Measurements from ENCODE around the gene ICAM5. TPM values are rescaled to one million over a fixed set of nuclear protein-coding genes. Genes with fewer than 3 reads are reported as not detected.

The ICAM5 gene
- total and polyA plus RNA-seq, 10 of the 15 experiments (the other 5 are each of a cell fraction or from before 2014, with no cell fraction given), result 0.14 to 4.6 (median 0.94) TPM; not detected in 2

DNA sequence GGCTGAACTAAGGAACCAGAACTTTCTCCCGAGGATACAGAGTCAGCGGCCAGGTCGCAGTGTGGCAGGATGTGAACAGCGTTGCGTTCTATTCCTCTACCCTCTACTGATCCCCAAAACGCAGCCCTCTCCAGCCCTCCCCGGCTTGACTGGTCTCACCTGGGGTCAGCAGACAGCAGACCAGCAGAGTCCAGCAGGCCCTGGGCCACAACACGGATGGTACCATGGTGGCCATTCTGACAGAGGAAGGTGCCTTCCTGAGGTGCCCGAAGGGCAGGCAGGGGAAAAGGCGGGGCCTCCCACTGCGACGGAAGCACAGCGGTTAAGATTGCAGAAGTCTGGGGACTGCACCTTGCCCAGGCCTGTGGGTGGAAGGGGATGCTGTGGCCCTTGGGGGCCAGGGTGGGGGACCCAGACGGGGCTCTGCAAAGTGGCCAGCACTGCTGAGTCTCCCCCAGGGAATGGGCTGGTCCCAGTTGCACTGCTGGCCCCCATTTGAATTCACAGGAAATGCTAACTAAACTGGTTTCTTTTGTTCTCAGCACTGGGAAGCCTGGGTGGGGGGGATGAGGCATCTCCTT is 49.7 kb downstream of the ICAM5 start, which contains the start of gene ICAM3 (continued):
- TF ChIP-seq HSF1 (IDR thresholded peaks at IDR 0.05; ENCODE audit: low read depth, low read length), result no peak
- no peak for TF ChIP-seq BCLAF1 (IDR thresholded peaks at IDR 0.05)
- TF ChIP-seq, protein P1, sequence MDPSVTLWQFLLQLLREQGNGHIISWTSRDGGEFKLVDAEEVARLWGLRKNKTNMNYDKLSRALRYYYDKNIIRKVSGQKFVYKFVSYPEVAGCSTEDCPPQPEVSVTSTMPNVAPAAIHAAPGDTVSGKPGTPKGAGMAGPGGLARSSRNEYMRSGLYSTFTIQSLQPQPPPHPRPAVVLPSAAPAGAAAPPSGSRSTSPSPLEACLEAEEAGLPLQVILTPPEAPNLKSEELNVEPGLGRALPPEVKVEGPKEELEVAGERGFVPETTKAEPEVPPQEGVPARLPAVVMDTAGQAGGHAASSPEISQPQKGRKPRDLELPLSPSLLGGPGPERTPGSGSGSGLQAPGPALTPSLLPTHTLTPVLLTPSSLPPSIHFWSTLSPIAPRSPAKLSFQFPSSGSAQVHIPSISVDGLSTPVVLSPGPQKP (IDR thresholded peaks at IDR 0.05; ENCODE audit: low read depth, low read length), result 0 out of 2 replicates have a peak, but pooled peaks have one; percentile 65
- TF ChIP-seq SP1 (IDR thresholded peaks at IDR 0.05; ENCODE audit: low read depth, low read length), result peak; percentile 25
- TF ChIP-seq, protein P2, sequence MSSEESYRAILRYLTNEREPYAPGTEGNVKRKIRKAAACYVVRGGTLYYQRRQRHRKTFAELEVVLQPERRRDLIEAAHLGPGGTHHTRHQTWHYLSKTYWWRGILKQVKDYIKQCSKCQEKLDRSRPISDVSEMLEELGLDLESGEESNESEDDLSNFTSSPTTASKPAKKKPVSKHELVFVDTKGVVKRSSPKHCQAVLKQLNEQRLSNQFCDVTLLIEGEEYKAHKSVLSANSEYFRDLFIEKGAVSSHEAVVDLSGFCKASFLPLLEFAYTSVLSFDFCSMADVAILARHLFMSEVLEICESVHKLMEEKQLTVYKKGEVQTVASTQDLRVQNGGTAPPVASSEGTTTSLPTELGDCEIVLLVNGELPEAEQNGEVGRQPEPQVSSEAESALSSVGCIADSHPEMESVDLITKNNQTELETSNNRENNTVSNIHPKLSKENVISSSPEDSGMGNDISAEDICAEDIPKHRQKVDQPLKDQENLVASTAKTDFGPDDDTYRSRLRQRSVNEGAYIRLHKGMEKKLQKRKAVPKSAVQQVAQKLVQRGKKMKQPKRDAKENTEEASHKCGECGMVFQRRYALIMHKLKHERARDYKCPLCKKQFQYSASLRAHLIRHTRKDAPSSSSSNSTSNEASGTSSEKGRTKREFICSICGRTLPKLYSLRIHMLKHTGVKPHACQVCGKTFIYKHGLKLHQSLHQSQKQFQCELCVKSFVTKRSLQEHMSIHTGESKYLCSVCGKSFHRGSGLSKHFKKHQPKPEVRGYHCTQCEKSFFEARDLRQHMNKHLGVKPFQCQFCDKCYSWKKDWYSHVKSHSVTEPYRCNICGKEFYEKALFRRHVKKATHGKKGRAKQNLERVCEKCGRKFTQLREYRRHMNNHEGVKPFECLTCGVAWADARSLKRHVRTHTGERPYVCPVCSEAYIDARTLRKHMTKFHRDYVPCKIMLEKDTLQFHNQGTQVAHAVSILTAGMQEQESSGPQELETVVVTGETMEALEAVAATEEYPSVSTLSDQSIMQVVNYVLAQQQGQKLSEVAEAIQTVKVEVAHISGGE (CRISPR knock-in tag; IDR thresholded peaks at IDR 0.05), result no peak
- no peak for TF ChIP-seq FOXM1 (IDR thresholded peaks at IDR 0.05; ENCODE audit: low read depth, low read length)
- TF ChIP-seq RB1 (IDR thresholded peaks at IDR 0.05; ENCODE audit: borderline replicate concordance), result 0 out of 2 replicates have a peak, but pooled peaks have one; percentile 15
- TF ChIP-seq, protein P3, sequence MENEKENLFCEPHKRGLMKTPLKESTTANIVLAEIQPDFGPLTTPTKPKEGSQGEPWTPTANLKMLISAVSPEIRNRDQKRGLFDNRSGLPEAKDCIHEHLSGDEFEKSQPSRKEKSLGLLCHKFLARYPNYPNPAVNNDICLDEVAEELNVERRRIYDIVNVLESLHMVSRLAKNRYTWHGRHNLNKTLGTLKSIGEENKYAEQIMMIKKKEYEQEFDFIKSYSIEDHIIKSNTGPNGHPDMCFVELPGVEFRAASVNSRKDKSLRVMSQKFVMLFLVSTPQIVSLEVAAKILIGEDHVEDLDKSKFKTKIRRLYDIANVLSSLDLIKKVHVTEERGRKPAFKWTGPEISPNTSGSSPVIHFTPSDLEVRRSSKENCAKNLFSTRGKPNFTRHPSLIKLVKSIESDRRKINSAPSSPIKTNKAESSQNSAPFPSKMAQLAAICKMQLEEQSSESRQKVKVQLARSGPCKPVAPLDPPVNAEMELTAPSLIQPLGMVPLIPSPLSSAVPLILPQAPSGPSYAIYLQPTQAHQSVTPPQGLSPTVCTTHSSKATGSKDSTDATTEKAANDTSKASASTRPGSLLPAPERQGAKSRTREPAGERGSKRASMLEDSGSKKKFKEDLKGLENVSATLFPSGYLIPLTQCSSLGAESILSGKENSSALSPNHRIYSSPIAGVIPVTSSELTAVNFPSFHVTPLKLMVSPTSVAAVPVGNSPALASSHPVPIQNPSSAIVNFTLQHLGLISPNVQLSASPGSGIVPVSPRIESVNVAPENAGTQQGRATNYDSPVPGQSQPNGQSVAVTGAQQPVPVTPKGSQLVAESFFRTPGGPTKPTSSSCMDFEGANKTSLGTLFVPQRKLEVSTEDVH (IDR thresholded peaks at IDR 0.05; ENCODE audit: low read depth, partially characterized antibody), result no peak
- no peak for TF ChIP-seq MYB (IDR thresholded peaks at IDR 0.05; ENCODE audit: borderline replicate concordance, low read depth, low read length)
- no peak for TF ChIP-seq MTA3 (IDR thresholded peaks at IDR 0.05; ENCODE audit: borderline replicate concordance, low read length)
- TF ChIP-seq DPF2 (IDR thresholded peaks at IDR 0.05), result peak; percentile 68
- no peak for TF ChIP-seq ZNF207 (IDR thresholded peaks at IDR 0.05; ENCODE audit: borderline replicate concordance)
- peak; percentile 87 for TF ChIP-seq MEF2B (IDR thresholded peaks at IDR 0.05; ENCODE audit: partially characterized antibody, poor library complexity, severe bottlenecking)
- TF ChIP-seq WRNIP1 (IDR thresholded peaks at IDR 0.05; ENCODE audit: borderline replicate concordance, low read depth, low read length), result no peak
- TF ChIP-seq, protein P4, sequence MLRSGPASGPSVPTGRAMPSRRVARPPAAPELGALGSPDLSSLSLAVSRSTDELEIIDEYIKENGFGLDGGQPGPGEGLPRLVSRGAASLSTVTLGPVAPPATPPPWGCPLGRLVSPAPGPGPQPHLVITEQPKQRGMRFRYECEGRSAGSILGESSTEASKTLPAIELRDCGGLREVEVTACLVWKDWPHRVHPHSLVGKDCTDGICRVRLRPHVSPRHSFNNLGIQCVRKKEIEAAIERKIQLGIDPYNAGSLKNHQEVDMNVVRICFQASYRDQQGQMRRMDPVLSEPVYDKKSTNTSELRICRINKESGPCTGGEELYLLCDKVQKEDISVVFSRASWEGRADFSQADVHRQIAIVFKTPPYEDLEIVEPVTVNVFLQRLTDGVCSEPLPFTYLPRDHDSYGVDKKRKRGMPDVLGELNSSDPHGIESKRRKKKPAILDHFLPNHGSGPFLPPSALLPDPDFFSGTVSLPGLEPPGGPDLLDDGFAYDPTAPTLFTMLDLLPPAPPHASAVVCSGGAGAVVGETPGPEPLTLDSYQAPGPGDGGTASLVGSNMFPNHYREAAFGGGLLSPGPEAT (IDR thresholded peaks at IDR 0.05; ENCODE audit: low read depth), result 0 out of 2 replicates have a peak, but pooled peaks have one; percentile 29

Data from GM12878 (cell line).